ENCODE results near the gene AXL.
A peak's percentile ranks its signal among the peaks of the same experiment; 100 is the strongest.

The AXL gene

GRCh38 chr19:41296433-41296871, 77.4 kb downstream of the AXL start:
- no peak for DNase-seq (ENCODE audit: low read depth, low spot score)
- no peak overlapping the region for H3K9ac ChIP-seq (ENCODE audit: insufficient read length)

GRCh38 chr19:41297628-41298347, 78.8 kb downstream of the AXL start:
- Histone ChIP-seq H3K36me3 (ENCODE audit: insufficient read depth, low read length) (peaks cover 100% of the 10 kb centered on the region), H3K4me3 (no peak overlapping the region), H3K9ac (ENCODE audit: insufficient read length) (no peak overlapping the region), H3K9me3 (ENCODE audit: low read depth, low read length) (no peaks in the 10 kb centered on the region), H3K27ac (no peak overlapping the region)
- TF ChIP-seq POLR2AphosphoS5 (IDR thresholded peaks at IDR 0.05; ENCODE audit: borderline replicate concordance, low read depth, low read length) (no peak), FOXP2 (optimal IDR thresholded peaks at IDR 0.05; ENCODE audit: control extremely low read depth, extremely low read length, insufficient read depth) (no peak), EZH2 (IDR thresholded peaks at IDR 0.05) (no peak)
- no peak for DNase-seq (ENCODE audit: low read depth, low spot score)

More at GRCh38 chr19:41296433-41296871, 77.4 kb downstream of the AXL start:
- Histone ChIP-seq H3K4me3 (no peak overlapping the region), H3K27ac (no peak overlapping the region), H3K36me3 (ENCODE audit: insufficient read depth, low read length) (peaks cover 100% of the 10 kb centered on the region), H3K9me3 (ENCODE audit: low read depth, low read length) (no peaks in the 10 kb centered on the region)
- no peak for TF ChIP-seq FOXP2 (optimal IDR thresholded peaks at IDR 0.05; ENCODE audit: control extremely low read depth, extremely low read length, insufficient read depth)
- no peak for TF ChIP-seq POLR2AphosphoS5 (IDR thresholded peaks at IDR 0.05; ENCODE audit: borderline replicate concordance, low read depth, low read length)
- TF ChIP-seq EZH2 (IDR thresholded peaks at IDR 0.05): no peak

GRCh38 chr19:41298348-41298964, 79.4 kb downstream of the AXL start:
- Histone ChIP-seq H3K4me3 (no peak overlapping the region), H3K27ac (no peak overlapping the region)

GRCh38 chr19:41299046-41299754, 80.2 kb downstream of the AXL start:
- Histone ChIP-seq H3K9ac (ENCODE audit: insufficient read length) (no peak overlapping the region), H3K27ac (no peak overlapping the region), H3K4me3 (no peak overlapping the region), H3K36me3 (ENCODE audit: insufficient read depth, low read length) (peaks cover 100% of the 10 kb centered on the region), H3K9me3 (ENCODE audit: low read depth, low read length) (no peaks in the 10 kb centered on the region)
- DNase-seq (ENCODE audit: low read depth, low spot score): no peak
- TF ChIP-seq FOXP2 (optimal IDR thresholded peaks at IDR 0.05; ENCODE audit: control extremely low read depth, extremely low read length, insufficient read depth) (no peak), POLR2AphosphoS5 (IDR thresholded peaks at IDR 0.05; ENCODE audit: borderline replicate concordance, low read depth, low read length) (peak; percentile 21; the same call in 1 of the 2 replicates)

More at GRCh38 chr19:41298348-41298964, 79.4 kb downstream of the AXL start:
- no peak for DNase-seq (ENCODE audit: low read depth, low spot score)
- Histone ChIP-seq H3K9me3 (ENCODE audit: low read depth, low read length) (no peaks in the 10 kb centered on the region), H3K9ac (ENCODE audit: insufficient read length) (no peak overlapping the region), H3K36me3 (ENCODE audit: insufficient read depth, low read length) (peaks cover 100% of the 10 kb centered on the region)
- TF ChIP-seq FOXP2 (optimal IDR thresholded peaks at IDR 0.05; ENCODE audit: control extremely low read depth, extremely low read length, insufficient read depth): no peak
- TF ChIP-seq EZH2 (IDR thresholded peaks at IDR 0.05): no peak
- TF ChIP-seq POLR2AphosphoS5 (IDR thresholded peaks at IDR 0.05; ENCODE audit: borderline replicate concordance, low read depth, low read length): no peak

GRCh38 chr19:41299755-41300089, 80.7 kb downstream of the AXL start:
- no peak for DNase-seq (ENCODE audit: low read depth, low spot score)
- no peaks in the 10 kb centered on the region for H3K9me3 ChIP-seq (ENCODE audit: low read depth, low read length)
- no peak overlapping the region for H3K4me3 ChIP-seq
- no peak for TF ChIP-seq POLR2AphosphoS5 (IDR thresholded peaks at IDR 0.05; ENCODE audit: borderline replicate concordance, low read depth, low read length)
- TF ChIP-seq FOXP2 (optimal IDR thresholded peaks at IDR 0.05; ENCODE audit: control extremely low read depth, extremely low read length, insufficient read depth): no peak
- TF ChIP-seq EZH2 (IDR thresholded peaks at IDR 0.05): no peak
- peaks cover 100% of the 10 kb centered on the region for H3K36me3 ChIP-seq (ENCODE audit: insufficient read depth, low read length)
- H3K9ac ChIP-seq (ENCODE audit: insufficient read length): no peak overlapping the region
- H3K27ac ChIP-seq: no peak overlapping the region

- Histone ChIP-seq H3K4me3 (no peak overlapping the region), H3K36me3 (ENCODE audit: insufficient read depth, low read length) (peaks cover 100% of the 10 kb centered on the region), H3K27ac (peak overlapping the region; percentile 21; the same call in 1 of the 2 replicates), H3K9me3 (ENCODE audit: low read depth, low read length) (no peaks in the 10 kb centered on the region), H3K9ac (ENCODE audit: insufficient read length) (no peak overlapping the region)
- TF ChIP-seq EZH2 (IDR thresholded peaks at IDR 0.05) (no peak), FOXP2 (optimal IDR thresholded peaks at IDR 0.05; ENCODE audit: control extremely low read depth, extremely low read length, insufficient read depth) (no peak), POLR2AphosphoS5 (IDR thresholded peaks at IDR 0.05; ENCODE audit: borderline replicate concordance, low read depth, low read length) (no peak)
- DNase-seq (ENCODE audit: low read depth, low spot score): no peak
These were observed 81.5 kb downstream of the AXL start for GRCh38 chr19:41300555-41300954.

GRCh38 chr19:41302624-41303351, 83.8 kb downstream of the AXL start:
- TF ChIP-seq EZH2 (IDR thresholded peaks at IDR 0.05): no peak
- TF ChIP-seq POLR2AphosphoS5 (IDR thresholded peaks at IDR 0.05; ENCODE audit: borderline replicate concordance, low read depth, low read length): no peak
- no peak for TF ChIP-seq FOXP2 (optimal IDR thresholded peaks at IDR 0.05; ENCODE audit: control extremely low read depth, extremely low read length, insufficient read depth)
- peaks cover 99% of the 10 kb centered on the region for H3K36me3 ChIP-seq (ENCODE audit: insufficient read depth, low read length)
- no peak overlapping the region for H3K27ac ChIP-seq
- no peak for DNase-seq (ENCODE audit: low read depth, low spot score)
- H3K9ac ChIP-seq (ENCODE audit: insufficient read length): no peak overlapping the region
- H3K4me3 ChIP-seq: no peak overlapping the region
- H3K9me3 ChIP-seq (ENCODE audit: low read depth, low read length): no peaks in the 10 kb centered on the region

- no peak overlapping the region for H3K9ac ChIP-seq (ENCODE audit: insufficient read length)
- TF ChIP-seq FOXP2 (optimal IDR thresholded peaks at IDR 0.05; ENCODE audit: control extremely low read depth, extremely low read length, insufficient read depth) (no peak), POLR2AphosphoS5 (IDR thresholded peaks at IDR 0.05; ENCODE audit: borderline replicate concordance, low read depth, low read length) (no peak), EZH2 (IDR thresholded peaks at IDR 0.05) (no peak)
- no peak for DNase-seq (ENCODE audit: low read depth, low spot score)
- peaks cover 88% of the 10 kb centered on the region for H3K36me3 ChIP-seq (ENCODE audit: insufficient read depth, low read length)
- H3K4me3 ChIP-seq: no peak overlapping the region
- H3K27ac ChIP-seq: no peak overlapping the region
- H3K9me3 ChIP-seq (ENCODE audit: low read depth, low read length): no peaks in the 10 kb centered on the region
These were observed 84.9 kb downstream of the AXL start for GRCh38 chr19:41303954-41304353.
